Measurements from ENCODE around the gene IRAK2.
"Not testable (repeated sequence)": the region's sequence is repeated elsewhere in the genome, so short reads cannot be mapped to it uniquely, and the experiment has no call there.

Gene IRAK2

DNA sequence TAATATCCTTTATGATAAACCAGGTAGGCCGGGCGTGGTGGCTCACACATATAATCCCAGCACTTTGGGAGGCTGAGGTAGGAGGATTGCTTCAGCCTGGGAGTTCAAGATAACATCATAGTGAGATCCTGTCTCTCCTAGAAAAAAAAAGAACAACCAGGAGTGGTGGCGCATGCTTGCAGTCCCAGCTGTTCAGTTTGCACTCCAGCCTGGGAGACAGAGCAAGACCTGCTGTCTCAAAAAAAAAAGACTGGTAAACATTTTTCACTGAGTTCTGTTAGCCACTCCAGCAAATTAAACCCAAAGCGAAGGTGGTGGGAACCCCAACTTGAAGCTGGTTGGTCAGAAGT lies 9.6 kb upstream of the IRAK2 start:
- Histone ChIP-seq H3K36me3 (ENCODE audit: control insufficient read depth, insufficient read depth, low read length) (peaks cover 10% of the 10 kb centered on the region), H3K27me3 (replicated peaks; ENCODE audit: control insufficient read depth, insufficient read depth, low read length) (no peaks in the 10 kb centered on the region), H3K4me3 (replicated peaks; ENCODE audit: low read depth, low read length) (no peak overlapping the region)
- no peak for DNase-seq (ENCODE audit: extremely low read depth, insufficient read length)
- TF ChIP-seq, protein P1, sequence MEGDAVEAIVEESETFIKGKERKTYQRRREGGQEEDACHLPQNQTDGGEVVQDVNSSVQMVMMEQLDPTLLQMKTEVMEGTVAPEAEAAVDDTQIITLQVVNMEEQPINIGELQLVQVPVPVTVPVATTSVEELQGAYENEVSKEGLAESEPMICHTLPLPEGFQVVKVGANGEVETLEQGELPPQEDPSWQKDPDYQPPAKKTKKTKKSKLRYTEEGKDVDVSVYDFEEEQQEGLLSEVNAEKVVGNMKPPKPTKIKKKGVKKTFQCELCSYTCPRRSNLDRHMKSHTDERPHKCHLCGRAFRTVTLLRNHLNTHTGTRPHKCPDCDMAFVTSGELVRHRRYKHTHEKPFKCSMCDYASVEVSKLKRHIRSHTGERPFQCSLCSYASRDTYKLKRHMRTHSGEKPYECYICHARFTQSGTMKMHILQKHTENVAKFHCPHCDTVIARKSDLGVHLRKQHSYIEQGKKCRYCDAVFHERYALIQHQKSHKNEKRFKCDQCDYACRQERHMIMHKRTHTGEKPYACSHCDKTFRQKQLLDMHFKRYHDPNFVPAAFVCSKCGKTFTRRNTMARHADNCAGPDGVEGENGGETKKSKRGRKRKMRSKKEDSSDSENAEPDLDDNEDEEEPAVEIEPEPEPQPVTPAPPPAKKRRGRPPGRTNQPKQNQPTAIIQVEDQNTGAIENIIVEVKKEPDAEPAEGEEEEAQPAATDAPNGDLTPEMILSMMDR (IDR thresholded peaks at IDR 0.05; ENCODE audit: insufficient read depth, low read length, poor library complexity, severe bottlenecking), result no peak

DNA sequence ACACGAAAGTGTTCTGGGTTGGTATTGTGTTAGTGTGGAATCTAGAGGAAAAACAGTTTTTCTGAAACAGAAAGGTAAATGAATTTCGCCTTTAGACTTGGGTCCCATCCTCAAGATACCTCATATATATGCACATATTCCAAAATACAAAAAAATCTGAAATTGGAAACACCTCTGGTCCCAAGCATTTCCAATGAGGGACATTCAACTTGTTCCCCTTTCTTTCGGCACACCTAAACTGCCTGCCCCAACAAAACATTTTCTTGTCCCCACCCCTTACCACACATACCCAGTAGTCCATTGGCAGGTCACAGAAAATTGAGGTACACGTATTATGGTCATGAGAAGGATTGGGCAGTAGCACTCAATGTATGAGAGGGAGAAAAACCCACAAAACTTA lies 9.1 kb upstream of the IRAK2 start:
- DNase-seq (ENCODE audit: extremely low read depth, insufficient read length), result no peak
- Histone ChIP-seq H3K36me3 (ENCODE audit: control insufficient read depth, insufficient read depth, low read length) (peaks cover 8% of the 10 kb centered on the region; the same call in 1 of the 2 replicates), H3K4me3 (replicated peaks; ENCODE audit: low read depth, low read length) (no peak overlapping the region), H3K27me3 (replicated peaks; ENCODE audit: control insufficient read depth, insufficient read depth, low read length) (no peaks in the 10 kb centered on the region)
- TF ChIP-seq, protein P1 (IDR thresholded peaks at IDR 0.05; ENCODE audit: insufficient read depth, low read length, poor library complexity, severe bottlenecking), result no peak

DNA sequence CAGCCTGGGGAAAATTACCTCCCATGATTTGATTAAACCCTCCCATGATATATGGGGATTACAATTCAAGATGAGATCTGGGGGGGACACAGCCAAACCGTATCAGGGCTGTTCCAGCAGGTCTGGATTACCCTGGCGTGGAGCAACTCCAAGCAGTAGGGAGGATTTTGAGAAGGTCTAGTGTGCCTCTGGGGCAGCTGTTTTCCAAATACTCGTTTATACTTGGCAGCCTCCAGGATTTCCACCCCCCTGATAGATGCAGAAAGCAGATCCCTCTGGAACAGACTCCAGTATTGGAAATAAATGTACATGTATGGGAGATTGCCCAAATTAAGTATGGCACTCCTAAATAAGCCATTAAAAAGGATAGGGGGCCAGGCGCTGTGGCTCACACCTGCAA lies 7.7 kb upstream of the IRAK2 start:
- H3K36me3 ChIP-seq (ENCODE audit: control insufficient read depth, insufficient read depth, low read length), result peaks cover 4% of the 10 kb centered on the region; the same call in 1 of the 2 replicates
- no peak for DNase-seq (ENCODE audit: extremely low read depth, insufficient read length)
- TF ChIP-seq, protein P1 (IDR thresholded peaks at IDR 0.05; ENCODE audit: insufficient read depth, low read length, poor library complexity, severe bottlenecking), result no peak
- no peaks in the 10 kb centered on the region for H3K27me3 ChIP-seq (replicated peaks; ENCODE audit: control insufficient read depth, insufficient read depth, low read length)
- no peak overlapping the region for H3K4me3 ChIP-seq (replicated peaks; ENCODE audit: low read depth, low read length)

DNA sequence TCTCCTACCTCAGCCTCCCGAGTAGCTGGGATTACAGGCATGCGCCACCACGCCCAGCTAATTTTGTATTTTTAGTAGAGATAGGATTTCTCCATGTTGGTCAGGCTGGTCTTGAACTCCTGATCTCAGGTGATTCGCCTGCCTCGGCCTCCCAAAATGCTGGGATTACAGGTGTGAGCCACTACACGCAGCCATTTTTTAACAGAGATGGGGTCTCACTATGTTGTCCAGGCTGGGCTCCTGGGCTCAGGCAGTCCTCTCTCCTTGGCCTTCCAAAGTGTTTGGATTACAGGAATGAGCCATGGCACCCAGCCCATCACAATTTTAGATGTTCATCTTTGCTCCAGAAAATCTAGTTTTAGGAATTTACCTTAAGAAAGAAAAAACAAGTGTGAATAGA lies 6.2 kb upstream of the IRAK2 start:
- H3K27me3 ChIP-seq (replicated peaks; ENCODE audit: control insufficient read depth, insufficient read depth, low read length); DNase-seq (ENCODE audit: extremely low read depth, insufficient read length); H3K4me3 ChIP-seq (replicated peaks; ENCODE audit: low read depth, low read length); H3K36me3 ChIP-seq (ENCODE audit: control insufficient read depth, insufficient read depth, low read length): not testable (repeated sequence)

DNA sequence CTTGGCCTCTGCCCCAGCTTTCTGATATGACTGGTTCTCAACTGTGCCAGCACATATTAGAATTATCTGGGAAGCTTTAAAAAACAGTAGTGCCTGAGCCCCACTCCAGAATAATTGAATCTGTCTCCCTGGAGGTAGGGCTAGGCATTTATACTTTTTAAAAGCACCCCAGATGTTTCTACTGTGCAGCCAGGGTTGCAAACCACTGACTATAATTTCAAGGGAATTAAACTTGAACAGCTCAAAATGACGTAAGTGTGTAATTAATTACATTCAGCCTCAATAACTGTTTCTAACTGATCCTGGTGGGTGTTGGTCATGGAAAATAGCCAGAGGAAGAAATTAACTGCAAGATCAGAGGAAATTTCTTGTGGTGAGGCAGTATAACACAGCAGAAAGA lies 4.4 kb upstream of the IRAK2 start:
- DNase-seq (ENCODE audit: extremely low read depth, insufficient read length), result no peak
- TF ChIP-seq, protein P1 (IDR thresholded peaks at IDR 0.05; ENCODE audit: insufficient read depth, low read length, poor library complexity, severe bottlenecking), result no peak
- Histone ChIP-seq H3K27me3 (replicated peaks; ENCODE audit: control insufficient read depth, insufficient read depth, low read length) (no peaks in the 10 kb centered on the region), H3K4me3 (replicated peaks; ENCODE audit: low read depth, low read length) (no peak overlapping the region), H3K36me3 (ENCODE audit: control insufficient read depth, insufficient read depth, low read length) (no peaks in the 10 kb centered on the region)

DNA sequence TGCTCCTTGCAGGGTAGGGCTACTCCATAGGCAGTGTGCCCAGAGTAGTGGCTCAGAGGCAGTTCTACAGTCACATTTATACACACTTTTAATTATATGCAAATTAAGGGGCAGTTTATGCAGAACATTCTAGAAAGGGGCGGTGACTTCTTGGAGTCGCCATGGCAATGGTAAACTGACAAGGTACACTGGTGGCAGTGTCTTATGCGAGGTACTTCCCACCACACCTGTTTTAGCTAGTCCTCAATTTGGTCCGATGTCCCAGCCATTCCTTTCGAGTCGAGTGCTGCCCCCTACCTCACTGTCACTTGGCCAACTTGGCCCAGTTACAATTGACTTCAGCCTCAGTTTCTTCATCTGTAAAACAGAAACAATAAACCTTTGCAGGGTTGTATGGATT lies 3.8 kb upstream of the IRAK2 start:
- H3K27me3 ChIP-seq (replicated peaks; ENCODE audit: control insufficient read depth, insufficient read depth, low read length), result no peaks in the 10 kb centered on the region
- DNase-seq (ENCODE audit: extremely low read depth, insufficient read length), result no peak
- H3K36me3 ChIP-seq (ENCODE audit: control insufficient read depth, insufficient read depth, low read length), result no peaks in the 10 kb centered on the region
- no peak overlapping the region for H3K4me3 ChIP-seq (replicated peaks; ENCODE audit: low read depth, low read length)
- TF ChIP-seq, protein P1 (IDR thresholded peaks at IDR 0.05; ENCODE audit: insufficient read depth, low read length, poor library complexity, severe bottlenecking), result no peak
